DOHH2 (cell line): ENCODE data around the gene FOXN4.

Experiments used
- H3F3A ChIP-seq: fragments of 200-600 bp; sonication (generic), shearing (Covaris generic); 2 replicates; pipeline ENCODE4 v1.6.0; 2016; ENCODE audit warnings: antibody characterized with exemption, mild to moderate bottlenecking; ENCODE audit not compliant: control insufficient read depth, insufficient read depth
- H3K27ac ChIP-seq: fragments of 200-600 bp; sonication (generic); 2 replicates; pipeline ENCODE4 v1.5.1; 2014; ENCODE audit warnings: low read depth, mild to moderate bottlenecking, low read length, moderate library complexity
- H3K27me3 ChIP-seq: fragments of 200-600 bp; sonication (generic); 2 replicates; pipeline ENCODE4 v1.6.1; 2014; ENCODE audit warnings: mild to moderate bottlenecking, low read length, mixed read lengths; ENCODE audit not compliant: control insufficient read depth
- H3K36me3 ChIP-seq: fragments of 200-600 bp; sonication (generic); 2 replicates; pipeline ENCODE4 v1.6.1; 2014; ENCODE audit warnings: mild to moderate bottlenecking, low read length, moderate library complexity, mixed read lengths; ENCODE audit not compliant: control insufficient read depth
- H3K4me1 ChIP-seq: fragments of 200-600 bp; sonication (generic); 2 replicates; pipeline ENCODE4 v1.6.1; 2014; ENCODE audit warnings: mild to moderate bottlenecking, low read length, mixed read lengths; ENCODE audit not compliant: control insufficient read depth
- H3K4me2 ChIP-seq: fragments of 200-600 bp; sonication (generic); 2 replicates; pipeline ENCODE4 v1.6.0; 2014; ENCODE audit warnings: mild to moderate bottlenecking, low read length, moderate library complexity
- H3K4me3 ChIP-seq: fragments of 200-600 bp; sonication (generic); 2 replicates; pipeline ENCODE4 v1.5.1; 2014; ENCODE audit warnings: mild to moderate bottlenecking, low read length, mixed read lengths
- H3K79me2 ChIP-seq: fragments of 200-600 bp; sonication (generic); 2 replicates; pipeline ENCODE4 v1.6.1; 2014; ENCODE audit warnings: mild to moderate bottlenecking, low read length, mixed read lengths; ENCODE audit not compliant: control insufficient read depth
- H3K9me2 ChIP-seq: fragments of 200-600 bp; sonication (generic); replicated peaks from 2 replicates; pipeline ENCODE4 v1.6.1; 2014; ENCODE audit warnings: mild to moderate bottlenecking, low read length, mixed read lengths; ENCODE audit not compliant: control insufficient read depth
- H3K9me3 ChIP-seq: fragments of 200-600 bp; sonication (generic); 2 replicates; pipeline ENCODE4 v1.6.1; 2014; ENCODE audit warnings: antibody characterized with exemption, low read length, mixed read lengths; ENCODE audit not compliant: control insufficient read depth, insufficient read depth
- H4K20me1 ChIP-seq: fragments of 200-600 bp; sonication (generic); 2 replicates; pipeline ENCODE4 v1.6.0; 2014; ENCODE audit warnings: low read depth, mild to moderate bottlenecking, antibody characterized with exemption, low read length, moderate library complexity; ENCODE audit not compliant: control insufficient read depth, insufficient read depth
- EZH2phosphoT487 ChIP-seq: fragments of 200-600 bp; sonication (generic); IDR thresholded peaks from 2 replicates; pipeline ENCODE4 v1.6.1; 2017; ENCODE audit warnings: borderline replicate concordance, mild to moderate bottlenecking, antibody characterized with exemption, low read length, moderate library complexity, mixed read lengths
- TF ChIP-seq, protein P1 (sequence below): fragments of 200-600 bp; sonication (generic); IDR thresholded peaks from one replicate; pipeline ENCODE4 v1.5.1; 2014; ENCODE audit warnings: antibody characterized with exemption, mild to moderate bottlenecking, low read depth, low read length; ENCODE audit not compliant: poor library complexity, severe bottlenecking

The FOXN4 gene

DNA sequence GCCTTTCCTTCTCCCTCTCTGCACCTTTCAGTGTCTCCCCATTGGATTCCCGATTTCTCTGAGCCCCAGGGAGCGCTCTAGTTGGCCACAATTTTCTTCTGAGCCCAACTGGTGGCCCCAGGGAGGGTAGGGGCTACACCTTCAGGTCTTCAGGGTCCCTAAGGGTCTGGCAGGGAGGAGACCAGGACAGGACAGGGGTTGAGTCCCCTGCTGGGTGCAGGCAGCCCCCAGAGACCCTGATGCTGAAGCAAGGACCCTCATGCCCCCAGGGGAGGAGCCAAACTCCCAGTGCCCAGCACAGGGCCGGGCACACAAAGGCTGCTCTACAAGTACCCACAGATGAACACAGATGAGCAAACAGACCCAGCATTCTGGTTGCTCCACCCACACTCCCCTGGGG lies 12.7 kb downstream of the FOXN4 start:
- no peaks in the 10 kb centered on the region for H3F3A ChIP-seq
- no peaks in the 10 kb centered on the region for H4K20me1 ChIP-seq
- H3K4me1 ChIP-seq, result no peaks in the 10 kb centered on the region
- H3K9me3 ChIP-seq, result no peaks in the 10 kb centered on the region
- H3K4me2 ChIP-seq, result no peak overlapping the region
- no peaks in the 10 kb centered on the region for H3K79me2 ChIP-seq
- no peaks in the 10 kb centered on the region for H3K27me3 ChIP-seq
- H3K4me3 ChIP-seq, result no peak overlapping the region
- no peak overlapping the region for H3K27ac ChIP-seq
- no peaks in the 10 kb centered on the region for H3K9me2 ChIP-seq
- no peak for TF ChIP-seq EZH2phosphoT487
- TF ChIP-seq, protein P1, sequence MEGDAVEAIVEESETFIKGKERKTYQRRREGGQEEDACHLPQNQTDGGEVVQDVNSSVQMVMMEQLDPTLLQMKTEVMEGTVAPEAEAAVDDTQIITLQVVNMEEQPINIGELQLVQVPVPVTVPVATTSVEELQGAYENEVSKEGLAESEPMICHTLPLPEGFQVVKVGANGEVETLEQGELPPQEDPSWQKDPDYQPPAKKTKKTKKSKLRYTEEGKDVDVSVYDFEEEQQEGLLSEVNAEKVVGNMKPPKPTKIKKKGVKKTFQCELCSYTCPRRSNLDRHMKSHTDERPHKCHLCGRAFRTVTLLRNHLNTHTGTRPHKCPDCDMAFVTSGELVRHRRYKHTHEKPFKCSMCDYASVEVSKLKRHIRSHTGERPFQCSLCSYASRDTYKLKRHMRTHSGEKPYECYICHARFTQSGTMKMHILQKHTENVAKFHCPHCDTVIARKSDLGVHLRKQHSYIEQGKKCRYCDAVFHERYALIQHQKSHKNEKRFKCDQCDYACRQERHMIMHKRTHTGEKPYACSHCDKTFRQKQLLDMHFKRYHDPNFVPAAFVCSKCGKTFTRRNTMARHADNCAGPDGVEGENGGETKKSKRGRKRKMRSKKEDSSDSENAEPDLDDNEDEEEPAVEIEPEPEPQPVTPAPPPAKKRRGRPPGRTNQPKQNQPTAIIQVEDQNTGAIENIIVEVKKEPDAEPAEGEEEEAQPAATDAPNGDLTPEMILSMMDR, result no peak
- no peaks in the 10 kb centered on the region for H3K36me3 ChIP-seq

DNA sequence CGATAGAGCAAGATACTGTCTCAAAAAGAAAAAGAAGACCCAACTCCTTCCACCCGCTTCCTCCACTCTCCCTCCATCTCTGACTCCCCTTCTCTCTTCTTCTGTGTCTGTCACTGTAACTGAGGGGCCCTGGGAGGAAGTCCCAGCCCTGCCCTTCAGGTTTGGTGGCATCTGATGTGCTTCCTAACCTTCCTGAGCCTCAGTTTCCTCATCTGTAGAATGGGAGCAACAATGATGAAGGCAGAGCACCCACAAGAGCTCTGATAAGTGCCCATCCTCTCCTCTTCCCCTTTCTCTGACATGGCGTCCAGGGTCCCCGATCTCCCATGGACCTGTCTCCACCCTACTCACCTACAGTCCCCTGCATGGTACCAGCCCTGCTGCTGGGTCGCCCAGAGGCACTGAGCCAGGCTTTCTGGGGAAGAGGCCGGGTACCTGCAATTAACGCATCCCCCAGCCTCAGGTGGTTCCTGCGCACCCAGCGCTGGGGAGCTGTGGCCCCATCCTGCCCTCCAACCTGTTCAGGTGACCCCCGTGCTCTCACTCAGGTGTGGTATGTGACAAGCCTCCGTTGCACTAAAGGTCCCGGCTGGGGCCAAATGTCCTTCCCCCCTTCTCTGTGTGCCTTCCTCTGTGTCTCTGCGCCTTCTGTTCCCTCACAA lies 13.2 kb downstream of the FOXN4 start:
- TF ChIP-seq EZH2phosphoT487, result no peak
- TF ChIP-seq, protein P1, result no peak
- no peaks in the 10 kb centered on the region for H3K9me2 ChIP-seq

DNA sequence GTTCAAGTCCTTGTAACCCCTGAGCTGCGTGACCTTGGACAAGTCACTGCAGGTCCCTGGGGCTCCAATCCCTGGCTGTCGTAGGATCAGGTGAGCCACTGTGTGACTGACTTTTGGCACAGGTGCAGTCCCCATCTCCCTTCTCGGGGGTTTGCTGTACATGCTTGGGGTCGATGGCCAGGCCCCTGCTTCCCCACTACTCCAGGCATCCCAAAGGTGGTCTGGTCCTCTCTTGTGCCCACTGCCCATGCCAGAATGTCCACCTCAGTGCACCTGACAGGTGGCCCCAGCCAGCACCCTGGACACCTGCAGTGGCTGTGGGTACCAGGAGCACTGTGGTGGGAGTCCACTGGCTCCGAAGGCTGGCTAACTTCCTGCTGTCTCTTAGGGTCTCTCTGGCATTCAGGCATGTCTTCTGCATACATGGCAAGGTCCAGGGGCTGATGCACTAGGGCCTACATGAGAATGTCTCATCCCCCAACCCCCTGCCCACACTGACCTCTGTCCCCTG lies 14.7 kb downstream of the FOXN4 start:
- Histone ChIP-seq H3K9me2 (no peaks in the 10 kb centered on the region), H3K4me2 (no peak overlapping the region), H3K4me1 (no peaks in the 10 kb centered on the region), H3K4me3 (no peak overlapping the region), H3F3A (no peaks in the 10 kb centered on the region), H3K79me2 (no peaks in the 10 kb centered on the region), H4K20me1 (no peaks in the 10 kb centered on the region), H3K9me3 (no peaks in the 10 kb centered on the region), H3K27ac (no peak overlapping the region), H3K36me3 (no peaks in the 10 kb centered on the region), H3K27me3 (no peaks in the 10 kb centered on the region)
- no peak for TF ChIP-seq EZH2phosphoT487
- TF ChIP-seq, protein P1, result no peak

More for the DNA sequence above, 13.2 kb downstream of the FOXN4 start:
- Histone ChIP-seq H3K4me3 (no peak overlapping the region), H3K27ac (no peak overlapping the region), H3K4me1 (no peaks in the 10 kb centered on the region), H3F3A (no peaks in the 10 kb centered on the region), H3K36me3 (no peaks in the 10 kb centered on the region), H3K79me2 (no peaks in the 10 kb centered on the region), H3K9me3 (no peaks in the 10 kb centered on the region), H3K4me2 (no peak overlapping the region), H3K27me3 (no peaks in the 10 kb centered on the region), H4K20me1 (no peaks in the 10 kb centered on the region)
